NCI-H1436 (cell line): ENCODE data around the gene RASA4.
"Not testable (repeated sequence)": the region's sequence is repeated elsewhere in the genome, so short reads cannot be mapped to it uniquely, and the experiment has no call there.

Source experiments
- DNase-seq: peaks from one replicate; lab custom pipeline; 2025; lab: John Stamatoyannopoulos, UW

Gene RASA4

GRCh38 chr7:102606848-102607247, 9.7 kb downstream of the RASA4 start:
- not testable (repeated sequence) for DNase-seq

- DNase-seq = not testable (repeated sequence)
These were observed 12.0 kb downstream of the RASA4 start for GRCh38 chr7:102604431-102605145.

- not testable (repeated sequence) for DNase-seq
These were observed 14.2 kb downstream of the RASA4 start for GRCh38 chr7:102602317-102602716.

- not testable (repeated sequence) for DNase-seq
These were observed 16.9 kb downstream of the RASA4 start for GRCh38 chr7:102599699-102600098.

- DNase-seq = not testable (repeated sequence)
These were observed 20.5 kb downstream of the RASA4 start for GRCh38 chr7:102596036-102596435.

- DNase-seq = not testable (repeated sequence)
These were observed 22.8 kb downstream of the RASA4 start for GRCh38 chr7:102593637-102594334.

- not testable (repeated sequence) for DNase-seq
These were observed 24.0 kb downstream of the RASA4 start for GRCh38 chr7:102592477-102593019.

- not testable (repeated sequence) for DNase-seq
These were observed 26.7 kb downstream of the RASA4 start for GRCh38 chr7:102589857-102590256.

GRCh38 chr7:102583495-102583894, 33.1 kb downstream of the RASA4 start:
- DNase-seq = not testable (repeated sequence)

- not testable (repeated sequence) for DNase-seq
These were observed 34.8 kb downstream of the RASA4 start for GRCh38 chr7:102581722-102582121.

- not testable (repeated sequence) for DNase-seq
These were observed 38.1 kb downstream of the RASA4 start for GRCh38 chr7:102578486-102578885.

- DNase-seq = not testable (repeated sequence)
These were observed 39.0 kb downstream of the RASA4 start for GRCh38 chr7:102577315-102578240.

- not testable (repeated sequence) for DNase-seq
These were observed 40.2 kb downstream of the RASA4 start for GRCh38 chr7:102576363-102576762.

- DNase-seq = not testable (repeated sequence)
These were observed 41.9 kb downstream of the RASA4 start for GRCh38 chr7:102574607-102575006.

- not testable (repeated sequence) for DNase-seq
These were observed 44.0 kb downstream of the RASA4 start, which contains the start of gene POLR2J3 for GRCh38 chr7:102572261-102573239. POLR2J3 (minus strand) TSS chr7:102572583; CDS start chr7:102572521, 62 bp downstream.

GRCh38 chr7:102568620-102569019, 47.9 kb downstream of the RASA4 start:
- not testable (repeated sequence) for DNase-seq

GRCh38 chr7:102550808-102551422, 65.6 kb downstream of the RASA4 start, which contains the start of gene SPDYE2:
SPDYE2 (plus strand) TSS chr7:102551226; CDS start chr7:102553256, 2,030 bp downstream.
- not testable (repeated sequence) for DNase-seq

- not testable (repeated sequence) for DNase-seq
These were observed 70.2 kb downstream of the RASA4 start for GRCh38 chr7:102546353-102546752.

- DNase-seq = not testable (repeated sequence)
These were observed 71.3 kb downstream of the RASA4 start for GRCh38 chr7:102545288-102545687.

GRCh38 chr7:102544372-102544771, 72.2 kb downstream of the RASA4 start:
- DNase-seq = not testable (repeated sequence)
